HUES6 (cell line): ENCODE results near the gene ATP13A2.
"Not testable (repeated sequence)": the region's sequence is repeated elsewhere in the genome, so short reads cannot be mapped to it uniquely, and the experiment has no call there.

Experiments
- H3K27ac ChIP-seq: 2 replicates; pipeline ENCODE4 v1.7.0; 2013; ENCODE audit warnings: low read depth, mild to moderate bottlenecking, low read length, inconsistent platforms
- H3K27me3 ChIP-seq: 2 replicates; pipeline ENCODE4 v1.6.1; 2013; ENCODE audit warnings: low read length; ENCODE audit not compliant: control insufficient read depth, insufficient read depth
- H3K36me3 ChIP-seq: 2 replicates; pipeline ENCODE4 v1.6.1; 2013; ENCODE audit warnings: low read length; ENCODE audit not compliant: control insufficient read depth, insufficient read depth
- H3K4me1 ChIP-seq: 2 replicates; pipeline ENCODE4 v1.6.1; 2013; ENCODE audit warnings: low read length; ENCODE audit not compliant: control insufficient read depth, insufficient read depth
- H3K4me3 ChIP-seq: 2 replicates; pipeline ENCODE4 v1.5.1; 2013; ENCODE audit warnings: low read depth, low read length
- H3K9ac ChIP-seq: one replicate; pipeline ENCODE4 v1.6.1; 2013; ENCODE audit warnings: mild to moderate bottlenecking, low read length
- H3K9me3 ChIP-seq: 2 replicates; pipeline ENCODE4 v1.6.1; 2013; ENCODE audit warnings: low read depth, low read length; ENCODE audit not compliant: control insufficient read depth, insufficient read depth

ATP13A2 gene

GRCh38 chr1:16969057-16969611 is 42.6 kb downstream of the ATP13A2 start:
- no peak overlapping the region for H3K4me3 ChIP-seq
- H3K9ac ChIP-seq, result no peak overlapping the region
- no peaks in the 10 kb centered on the region for H3K9me3 ChIP-seq
- H3K36me3 ChIP-seq, result peaks cover 66% of the 10 kb centered on the region
- peaks cover 7% of the 10 kb centered on the region for H3K4me1 ChIP-seq
- H3K27ac ChIP-seq, result no peak overlapping the region
- no peaks in the 10 kb centered on the region for H3K27me3 ChIP-seq

- H3K4me1 ChIP-seq, result peaks cover 7% of the 10 kb centered on the region
- no peak overlapping the region for H3K4me3 ChIP-seq
- H3K27me3 ChIP-seq, result no peaks in the 10 kb centered on the region
- H3K9ac ChIP-seq, result no peak overlapping the region
- no peaks in the 10 kb centered on the region for H3K9me3 ChIP-seq
- H3K27ac ChIP-seq, result no peak overlapping the region
- H3K36me3 ChIP-seq, result peaks cover 63% of the 10 kb centered on the region
These were observed 43.4 kb downstream of the ATP13A2 start for GRCh38 chr1:16968372-16968771.

GRCh38 chr1:16967962-16968361 is 43.8 kb downstream of the ATP13A2 start:
- Histone ChIP-seq H3K9ac (no peak overlapping the region), H3K27me3 (no peaks in the 10 kb centered on the region), H3K4me3 (no peak overlapping the region), H3K27ac (no peak overlapping the region), H3K9me3 (no peaks in the 10 kb centered on the region), H3K4me1 (peaks cover 7% of the 10 kb centered on the region), H3K36me3 (peaks cover 59% of the 10 kb centered on the region)

- H3K9ac ChIP-seq, result no peak overlapping the region
- no peak overlapping the region for H3K4me3 ChIP-seq
- no peaks in the 10 kb centered on the region for H3K27me3 ChIP-seq
- H3K36me3 ChIP-seq, result peaks cover 56% of the 10 kb centered on the region
- no peak overlapping the region for H3K27ac ChIP-seq
- H3K9me3 ChIP-seq, result no peaks in the 10 kb centered on the region
- peaks cover 6% of the 10 kb centered on the region for H3K4me1 ChIP-seq
These were observed 44.6 kb downstream of the ATP13A2 start for GRCh38 chr1:16967095-16967575.

- Histone ChIP-seq H3K4me3 (no peak overlapping the region), H3K36me3 (peaks cover 49% of the 10 kb centered on the region), H3K9me3 (no peaks in the 10 kb centered on the region), H3K4me1 (no peaks in the 10 kb centered on the region), H3K9ac (no peak overlapping the region), H3K27ac (no peak overlapping the region), H3K27me3 (no peaks in the 10 kb centered on the region)
These were observed 45.4 kb downstream of the ATP13A2 start for GRCh38 chr1:16966282-16966681.

GRCh38 chr1:16965486-16966067 is 46.2 kb downstream of the ATP13A2 start:
- H3K27ac ChIP-seq, result no peak overlapping the region
- no peaks in the 10 kb centered on the region for H3K27me3 ChIP-seq
- no peak overlapping the region for H3K9ac ChIP-seq
- H3K36me3 ChIP-seq, result peaks cover 42% of the 10 kb centered on the region
- no peaks in the 10 kb centered on the region for H3K4me1 ChIP-seq
- no peaks in the 10 kb centered on the region for H3K9me3 ChIP-seq
- H3K4me3 ChIP-seq, result no peak overlapping the region

- not testable (repeated sequence) for H3K9ac ChIP-seq, H3K27me3 ChIP-seq, H3K4me1 ChIP-seq, H3K4me3 ChIP-seq, H3K27ac ChIP-seq, H3K9me3 ChIP-seq
- H3K36me3 ChIP-seq, result peaks cover 36% of the 10 kb centered on the region
These were observed 47.6 kb downstream of the ATP13A2 start for GRCh38 chr1:16964169-16964568.

GRCh38 chr1:16961297-16962133 is 50.2 kb downstream of the ATP13A2 start:
- Histone ChIP-seq H3K9ac (no peak overlapping the region), H3K27me3 (no peaks in the 10 kb centered on the region), H3K4me3 (peak overlapping the region; percentile 51), H3K27ac (no peak overlapping the region), H3K4me1 (peaks cover 3% of the 10 kb centered on the region; the same call in 1 of the 2 replicates), H3K9me3 (no peaks in the 10 kb centered on the region), H3K36me3 (peaks cover 40% of the 10 kb centered on the region)

GRCh38 chr1:16960560-16961296 is 51.0 kb downstream of the ATP13A2 start:
- Histone ChIP-seq H3K9ac (peak overlapping the region; percentile 46), H3K4me1 (peaks cover 3% of the 10 kb centered on the region; the same call in 1 of the 2 replicates), H3K9me3 (no peaks in the 10 kb centered on the region), H3K27me3 (no peaks in the 10 kb centered on the region), H3K36me3 (peaks cover 40% of the 10 kb centered on the region), H3K27ac (no peak overlapping the region), H3K4me3 (peak overlapping the region; percentile 51)

- no peaks in the 10 kb centered on the region for H3K9me3 ChIP-seq
- no peak overlapping the region for H3K27ac ChIP-seq
- H3K36me3 ChIP-seq, result peaks cover 47% of the 10 kb centered on the region
- H3K9ac ChIP-seq, result no peak overlapping the region
- no peaks in the 10 kb centered on the region for H3K27me3 ChIP-seq
- no peak overlapping the region for H3K4me3 ChIP-seq
- peaks cover 3% of the 10 kb centered on the region; the same call in 1 of the 2 replicates for H3K4me1 ChIP-seq
These were observed 53.3 kb downstream of the ATP13A2 start for GRCh38 chr1:16958475-16958874.
